DMS79 (cell line): Measurements from ENCODE around the gene RFPL1.
"Not testable (repeated sequence)": the region's sequence is repeated elsewhere in the genome, so short reads cannot be mapped to it uniquely, and the experiment has no call there.

ENCODE experiments used
- DNase-seq: peaks from one replicate; lab custom pipeline; 2025; lab: John Stamatoyannopoulos, UW

The RFPL1 gene

DNA sequence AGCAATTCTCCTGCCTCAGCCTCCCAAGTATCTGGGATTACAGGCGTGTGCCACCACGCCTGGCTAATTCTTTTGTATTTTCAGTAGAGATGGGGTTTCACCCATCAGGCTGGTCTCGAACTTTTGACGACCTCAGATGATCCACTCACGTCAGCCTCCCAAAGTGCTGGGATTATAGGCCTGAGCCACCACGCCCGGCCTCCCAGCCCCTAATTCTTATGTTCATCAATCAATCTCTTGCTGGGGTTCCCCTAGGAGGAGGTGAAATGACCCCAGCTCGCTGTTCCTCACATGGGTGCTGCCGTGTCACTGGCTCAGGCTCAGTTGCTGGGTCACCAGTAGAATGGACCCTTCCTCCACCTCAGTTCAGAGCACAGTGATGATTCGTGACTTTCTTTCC lies at the start of gene RFPL1:
RFPL1 (plus strand) TSS at position 301 of the 400 bp plus-strand sequence.
- not testable (repeated sequence) for DNase-seq

DNA sequence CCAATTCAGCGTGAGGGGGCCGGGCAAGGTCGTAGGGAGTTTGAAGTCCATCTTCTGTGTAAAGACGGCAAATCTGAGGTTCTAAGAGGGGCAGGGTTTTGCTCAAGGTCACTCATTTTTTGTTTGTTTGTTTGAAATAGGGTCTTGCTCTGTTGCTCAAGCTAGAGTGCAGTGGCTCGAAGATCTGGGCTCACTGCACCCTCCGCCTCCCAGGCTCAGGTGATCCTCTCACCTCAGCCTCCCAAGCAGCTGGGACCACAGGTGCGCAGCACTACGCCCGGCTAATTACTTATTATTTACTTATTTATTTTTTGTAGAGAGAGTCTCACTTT lies 49.7 kb upstream of the RFPL1 start:
- DNase-seq: no peak

DNA sequence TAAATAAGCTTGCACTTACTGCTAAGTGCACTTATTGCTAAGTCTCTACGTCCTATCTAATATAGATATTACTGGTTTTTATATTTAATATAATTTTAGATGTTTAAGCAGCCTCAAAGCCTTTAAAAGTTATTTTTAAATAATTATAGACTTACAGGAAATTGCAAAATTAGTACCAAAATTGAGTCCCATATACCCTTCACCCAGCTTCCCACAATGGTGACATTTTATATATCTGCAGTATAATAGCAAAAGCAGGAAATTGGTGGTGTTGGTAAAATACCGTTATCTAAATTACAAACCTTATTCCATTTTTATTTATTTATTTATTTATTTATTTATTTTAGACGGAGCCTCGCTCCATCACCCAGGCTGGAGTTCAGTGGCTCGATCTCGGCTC lies 48.1 kb upstream of the RFPL1 start:
- DNase-seq: no peak

DNA sequence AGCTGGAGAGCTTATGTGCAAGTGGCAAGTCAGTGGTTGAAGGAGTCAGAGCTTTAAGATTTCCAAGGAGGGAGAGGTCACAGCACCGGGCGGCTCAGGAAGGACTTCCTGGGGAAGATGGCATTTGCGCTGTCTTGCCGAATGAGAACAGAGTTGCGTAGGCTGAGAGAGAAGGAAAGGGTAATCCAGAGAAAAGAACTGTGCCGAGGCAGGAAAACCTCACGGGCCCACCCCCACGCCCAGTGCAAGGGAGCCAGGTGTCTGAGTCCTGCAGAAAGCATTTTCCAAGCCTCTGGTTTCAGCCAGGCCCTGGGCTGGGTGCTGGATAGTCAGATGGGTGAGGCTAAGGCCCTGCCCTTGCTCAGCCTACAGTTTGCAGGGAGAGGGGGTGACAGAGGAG lies 46.8 kb upstream of the RFPL1 start:
- no peak for DNase-seq

DNA sequence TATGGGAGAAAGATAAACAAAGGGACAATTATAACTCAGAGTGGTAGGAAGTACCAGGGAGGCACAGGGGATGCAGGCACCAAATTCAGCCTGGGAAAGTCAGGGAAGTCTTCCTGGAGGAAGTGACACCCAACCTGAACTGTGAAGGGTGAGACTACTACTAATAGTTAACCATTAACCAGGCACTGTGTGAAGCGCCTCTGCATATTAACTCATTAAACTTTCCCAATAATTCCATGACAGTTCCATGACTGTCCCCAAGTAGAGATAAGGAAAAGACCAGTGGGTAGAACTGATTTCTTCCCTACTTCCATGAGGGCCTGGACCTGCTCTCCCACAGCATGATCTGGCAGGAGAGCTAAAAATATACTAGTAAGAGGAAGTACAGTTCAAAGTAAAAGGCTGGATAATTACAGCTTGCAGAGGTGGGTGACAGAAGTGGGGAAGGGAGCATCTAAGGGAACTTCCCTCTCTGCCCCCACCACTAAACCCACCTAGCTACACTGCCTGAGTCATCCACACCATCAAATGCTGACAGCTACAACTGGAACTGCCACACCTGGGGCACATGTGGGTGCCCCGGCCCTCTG lies 45.3 kb upstream of the RFPL1 start:
- DNase-seq: no peak

DNA sequence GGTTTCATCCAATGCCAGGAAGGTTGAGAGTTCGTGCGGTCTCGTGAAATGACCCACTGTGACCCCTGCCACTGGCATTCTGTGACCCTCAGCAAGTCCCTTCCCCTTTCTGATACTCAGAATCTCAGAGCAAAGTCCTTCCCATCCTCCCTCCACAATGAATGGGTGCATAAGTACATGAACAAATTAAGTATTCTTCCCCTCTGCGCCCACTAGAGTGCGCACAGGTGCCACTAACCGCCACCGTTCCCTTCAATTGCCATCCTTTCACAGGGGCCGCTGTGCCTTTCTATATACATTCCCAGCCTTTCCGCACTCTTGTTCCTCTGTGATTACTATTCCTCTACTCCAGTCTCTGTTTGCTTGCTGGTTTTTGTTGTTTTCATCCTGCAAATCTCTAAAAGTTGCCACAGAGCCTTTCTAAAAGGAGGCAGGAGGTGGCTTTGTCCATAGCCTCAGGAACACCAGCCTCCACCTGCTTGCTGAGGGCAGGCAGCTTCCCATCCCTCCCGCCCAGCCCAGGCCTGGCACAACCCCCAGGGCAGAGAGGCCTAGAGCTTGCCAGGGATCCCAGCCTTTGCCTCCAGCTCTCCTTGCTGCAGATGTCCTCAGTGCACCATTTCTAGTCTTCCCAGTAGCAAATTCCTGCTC lies 43.3 kb upstream of the RFPL1 start:
- no peak for DNase-seq

DNA sequence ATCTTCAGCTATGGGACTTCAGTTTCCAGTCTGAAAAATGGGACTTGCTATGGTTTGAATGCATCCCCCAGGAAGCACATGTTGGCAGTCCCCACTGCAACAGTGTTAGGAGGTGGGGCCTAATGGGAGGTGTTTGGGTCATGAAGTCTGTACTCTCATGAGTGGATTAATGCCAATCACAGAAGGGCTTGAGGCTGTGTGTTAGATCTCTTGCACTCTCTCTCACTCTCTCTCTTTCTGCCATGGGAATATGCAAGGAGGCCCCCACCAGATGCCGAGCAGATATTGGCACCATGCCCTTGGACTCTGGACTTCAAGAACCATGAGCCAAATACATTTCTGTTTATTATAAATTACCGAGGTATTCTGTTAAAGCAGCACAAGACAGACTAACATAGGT lies 42.3 kb upstream of the RFPL1 start:
- DNase-seq: no peak

DNA sequence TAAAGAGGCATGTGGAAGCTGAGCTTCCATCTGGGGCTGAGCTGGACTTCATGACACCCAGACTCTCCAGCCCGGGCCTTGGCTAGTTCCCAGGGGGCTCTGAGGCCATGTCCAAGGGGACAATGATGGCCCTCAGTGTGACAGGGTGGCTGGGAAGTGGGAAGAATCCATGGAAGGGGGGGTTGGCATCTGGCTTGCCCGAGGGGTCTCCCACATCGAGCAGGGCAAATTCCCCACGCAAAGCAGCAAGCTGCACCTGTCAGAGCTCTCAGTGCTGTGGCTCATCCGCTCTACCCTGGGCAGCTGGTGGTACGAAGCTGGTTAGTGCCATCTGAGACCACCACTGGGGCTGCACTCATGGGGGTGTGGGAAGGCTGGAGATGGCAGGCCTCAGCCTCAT lies 40.6 kb upstream of the RFPL1 start:
- DNase-seq: no peak

DNA sequence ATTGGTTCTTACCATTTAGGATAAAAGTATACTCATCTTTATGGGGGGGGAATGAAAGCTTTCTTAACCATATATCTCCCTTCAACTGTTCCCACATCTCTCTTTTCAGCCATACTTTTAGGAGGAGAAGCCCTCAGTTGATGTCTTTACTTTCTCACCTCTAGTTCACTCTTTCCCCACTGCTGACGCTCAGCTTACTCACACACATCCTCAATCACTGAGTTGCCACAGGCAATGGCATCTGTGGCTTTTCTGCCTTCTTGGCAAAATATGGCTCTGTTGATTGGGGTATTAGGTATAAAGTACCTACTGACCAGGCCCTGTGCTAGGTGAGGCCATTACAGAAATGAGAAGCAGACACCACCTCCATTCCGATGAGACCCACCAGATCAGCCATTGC lies 37.8 kb upstream of the RFPL1 start:
- DNase-seq: no peak

DNA sequence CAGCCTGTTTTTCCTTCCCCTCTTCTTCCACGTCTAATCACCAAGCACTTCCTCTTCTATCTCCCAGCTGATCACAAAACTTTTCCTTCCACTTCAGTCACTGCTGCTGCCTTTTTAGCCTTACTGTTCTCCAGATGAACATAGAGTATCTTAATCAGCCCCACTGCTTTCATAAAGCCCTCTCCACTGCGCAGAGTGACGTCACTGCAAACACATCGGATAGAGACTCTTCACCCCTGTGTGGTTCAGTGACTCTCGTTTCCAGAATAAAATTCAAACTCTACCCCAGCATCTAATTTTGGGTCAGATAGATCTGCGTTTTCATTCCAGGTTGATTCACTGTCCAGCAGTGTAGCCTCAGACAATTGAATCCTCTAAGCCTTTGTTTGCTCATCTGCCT lies 36.8 kb upstream of the RFPL1 start:
- not testable (repeated sequence) for DNase-seq

DNA sequence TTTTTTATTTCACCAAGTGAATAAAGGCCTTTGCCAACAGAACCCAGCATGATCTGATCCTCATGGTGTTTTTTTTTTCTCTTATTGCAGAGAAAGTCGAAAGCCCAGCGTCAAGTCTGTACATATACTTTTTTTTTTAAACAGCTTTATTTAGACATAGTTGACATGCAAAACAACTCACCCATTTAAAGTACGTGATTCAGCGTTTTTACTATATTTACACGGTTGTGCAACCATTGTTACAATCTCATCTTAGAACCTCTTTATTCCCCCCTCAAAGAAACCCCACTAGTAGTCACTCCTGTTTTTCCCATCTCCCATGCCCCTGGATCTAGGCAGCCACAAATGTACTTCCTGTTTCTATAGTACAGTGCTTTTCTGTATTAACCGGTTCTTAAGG lies 29.4 kb upstream of the RFPL1 start:
- no peak for DNase-seq

DNA sequence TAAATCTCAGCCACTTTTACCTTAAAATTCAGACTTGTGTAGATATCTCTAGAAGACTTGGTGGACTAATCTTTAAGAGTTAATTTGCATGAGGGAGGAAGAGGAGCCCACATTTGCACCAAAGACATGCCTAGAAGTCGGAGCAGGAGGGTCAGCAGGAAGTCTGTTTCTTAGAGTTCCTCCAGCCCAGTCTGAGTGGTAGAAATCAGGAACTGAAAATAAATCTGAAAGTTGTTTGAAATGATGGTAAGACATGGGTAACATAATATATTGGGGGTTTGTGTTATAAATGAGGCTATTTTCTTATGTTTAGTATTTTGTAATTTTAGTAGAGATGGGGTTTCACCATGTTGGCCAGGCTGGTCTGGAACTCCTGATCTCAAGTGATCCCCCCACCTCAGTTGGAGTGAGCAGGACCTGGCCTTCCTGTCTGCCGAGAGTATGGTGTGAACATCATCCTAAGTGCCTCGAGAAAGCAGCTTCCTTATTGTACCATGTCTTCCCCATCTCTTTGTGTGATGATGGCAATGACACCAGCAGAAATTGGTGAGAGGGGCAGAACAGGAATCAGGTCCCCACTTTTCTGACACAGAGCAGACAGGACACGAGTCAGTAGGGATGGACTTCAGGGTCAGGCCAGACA lies 26.7 kb upstream of the RFPL1 start:
- DNase-seq: not testable (repeated sequence)

DNA sequence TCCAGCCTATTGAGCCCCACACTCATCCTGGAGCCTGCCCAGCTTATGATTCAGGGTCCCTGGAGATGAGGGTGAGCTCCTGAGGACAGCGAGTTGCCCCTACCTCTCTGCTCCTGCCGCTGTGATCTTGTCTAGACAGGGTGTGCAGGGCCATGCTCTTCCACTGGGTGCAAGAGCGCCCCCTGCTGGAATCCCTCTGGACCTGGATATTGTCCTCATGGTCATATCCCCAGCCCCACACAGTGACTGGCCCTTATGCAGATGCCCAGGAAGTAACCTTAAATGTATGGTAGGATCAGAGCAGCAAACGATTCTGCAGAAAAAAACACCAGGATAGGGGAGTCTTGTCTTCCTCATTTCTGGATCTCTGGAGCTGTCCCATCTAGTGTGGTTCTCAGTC lies 25.6 kb upstream of the RFPL1 start:
- DNase-seq: not testable (repeated sequence)

DNA sequence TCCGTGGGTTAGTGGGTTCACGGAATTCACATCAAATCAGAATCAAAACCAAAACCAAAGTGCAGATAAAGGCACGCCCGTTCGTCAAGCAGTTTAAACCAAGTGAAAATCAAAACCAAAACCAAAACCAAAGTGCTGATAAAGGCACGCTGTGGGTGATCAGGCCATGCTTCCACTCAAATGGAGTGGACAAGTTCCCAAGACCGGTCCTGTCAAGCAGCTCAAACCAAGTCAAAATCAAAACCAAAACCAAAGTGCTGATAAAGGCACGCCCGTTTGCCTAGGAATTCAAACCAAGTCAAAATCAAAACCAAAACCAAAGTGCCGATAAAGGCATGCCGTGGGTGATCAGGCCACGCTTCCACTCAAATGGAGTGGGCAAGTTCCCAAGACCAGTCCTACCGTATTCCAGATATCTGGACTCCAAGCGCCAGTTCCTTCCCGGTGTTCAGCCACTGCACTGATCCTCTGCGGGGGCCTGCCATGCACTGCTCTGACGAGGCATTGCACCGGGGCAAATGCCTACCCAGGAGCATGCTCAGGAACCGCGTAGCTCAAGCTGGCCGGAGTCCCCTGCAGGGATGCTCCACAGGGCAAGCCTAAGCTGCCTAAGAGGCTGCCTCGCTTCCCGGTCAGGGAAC lies 23.3 kb upstream of the RFPL1 start:
- DNase-seq: not testable (repeated sequence)

DNA sequence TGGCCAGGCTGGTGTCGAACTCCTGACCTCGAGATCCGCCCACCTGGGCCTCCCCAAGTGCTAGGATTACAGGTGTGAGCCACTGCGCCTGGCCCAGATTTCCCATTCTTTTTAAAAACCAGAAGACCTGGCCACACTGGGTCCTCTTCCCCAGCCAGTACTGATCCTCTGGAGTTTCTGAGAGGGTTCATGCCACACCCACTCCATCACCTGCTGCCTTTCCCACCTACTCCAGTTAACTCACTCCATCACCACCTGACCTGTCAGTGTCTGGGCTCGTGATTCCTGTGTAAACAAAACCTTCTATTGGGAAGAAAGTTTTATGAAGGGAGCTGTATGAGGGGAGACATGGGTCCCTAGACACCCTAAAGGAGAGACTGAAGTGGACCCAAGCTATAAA lies 19.7 kb upstream of the RFPL1 start:
- DNase-seq: not testable (repeated sequence)

DNA sequence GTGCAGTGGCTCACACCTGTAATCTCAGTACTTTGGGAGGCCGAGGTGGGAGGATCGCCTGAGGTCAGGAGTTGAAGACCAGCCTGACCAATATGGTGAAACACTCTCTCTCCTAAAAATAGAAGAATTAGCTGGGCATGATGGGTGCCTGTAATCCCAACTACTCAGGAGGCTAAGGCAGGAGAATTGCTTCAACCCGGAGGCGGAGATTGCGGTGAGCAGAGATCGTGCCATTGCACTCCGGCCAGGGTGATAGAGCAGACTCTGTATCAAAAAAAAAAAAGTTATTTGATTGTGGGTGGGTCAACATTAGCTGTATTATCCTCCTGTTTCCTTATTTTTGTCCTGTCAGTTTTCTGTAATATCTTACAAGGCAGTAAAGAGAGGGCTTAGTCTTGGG lies 11.9 kb upstream of the RFPL1 start:
- DNase-seq: no peak

DNA sequence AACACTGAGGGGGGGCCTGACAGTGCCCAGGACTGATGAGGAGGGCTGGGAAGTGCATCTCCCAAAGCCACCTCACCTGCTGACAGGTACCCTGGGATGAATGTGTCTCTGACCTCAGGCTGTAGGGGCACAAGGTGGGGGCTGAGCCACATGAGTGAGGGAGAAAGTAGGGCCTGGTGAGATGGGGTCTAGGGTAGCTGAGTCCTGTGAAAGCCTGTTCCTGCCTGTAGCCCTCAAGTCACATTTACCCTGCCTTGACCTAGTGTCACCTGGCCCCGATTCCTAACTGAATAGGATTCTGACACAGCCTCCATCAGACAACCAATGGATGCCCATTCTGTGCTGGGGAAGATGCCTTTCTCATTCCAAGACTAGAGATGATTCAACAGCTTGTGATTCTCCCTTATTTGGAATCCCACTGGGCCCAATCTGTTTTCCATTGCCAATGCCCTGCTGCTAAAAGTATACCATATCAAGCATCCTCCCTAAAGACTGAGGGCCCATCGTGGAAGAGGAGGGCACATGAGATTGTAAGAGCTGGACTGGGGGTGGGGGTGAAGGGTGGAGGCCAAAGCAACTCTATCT lies 11.1 kb upstream of the RFPL1 start:
- DNase-seq: no peak

DNA sequence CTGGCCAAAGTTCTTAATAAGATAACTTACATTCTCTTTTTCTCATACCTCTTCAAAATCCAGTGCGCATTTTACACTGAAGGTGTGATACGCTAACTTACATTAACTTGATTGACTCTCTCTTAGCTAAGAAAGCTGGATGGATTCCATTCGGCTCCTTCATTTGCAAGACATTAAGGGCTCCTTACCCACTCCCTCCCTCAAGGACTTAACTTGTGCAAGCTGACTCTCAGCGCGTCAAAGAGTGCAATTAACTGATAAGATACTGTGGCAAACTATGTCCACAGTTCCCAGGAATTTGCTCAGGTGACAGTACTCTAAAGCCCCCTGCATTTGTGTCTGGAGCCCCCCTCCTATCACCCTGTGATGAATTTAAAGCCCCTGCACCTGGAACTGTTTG lies 6.4 kb upstream of the RFPL1 start:
- no peak for DNase-seq

DNA sequence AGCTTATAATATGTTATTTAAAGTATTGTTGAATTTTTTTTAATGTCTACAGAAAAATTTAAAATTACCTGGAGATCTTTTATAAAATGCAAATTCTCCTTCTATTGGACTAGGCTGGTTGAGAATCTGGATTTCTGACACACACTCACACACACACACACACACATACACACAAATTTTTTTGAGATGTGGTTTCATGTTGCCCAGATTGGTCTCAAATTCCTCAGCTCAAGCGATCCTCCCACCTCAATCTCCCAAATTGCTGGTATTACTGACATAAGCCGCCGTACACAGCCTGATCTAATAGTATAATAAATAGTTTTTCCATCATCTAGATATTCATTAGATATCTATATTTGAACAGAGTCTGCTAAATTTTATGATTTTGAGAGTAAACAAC lies 4.5 kb upstream of the RFPL1 start:
- DNase-seq: no peak

DNA sequence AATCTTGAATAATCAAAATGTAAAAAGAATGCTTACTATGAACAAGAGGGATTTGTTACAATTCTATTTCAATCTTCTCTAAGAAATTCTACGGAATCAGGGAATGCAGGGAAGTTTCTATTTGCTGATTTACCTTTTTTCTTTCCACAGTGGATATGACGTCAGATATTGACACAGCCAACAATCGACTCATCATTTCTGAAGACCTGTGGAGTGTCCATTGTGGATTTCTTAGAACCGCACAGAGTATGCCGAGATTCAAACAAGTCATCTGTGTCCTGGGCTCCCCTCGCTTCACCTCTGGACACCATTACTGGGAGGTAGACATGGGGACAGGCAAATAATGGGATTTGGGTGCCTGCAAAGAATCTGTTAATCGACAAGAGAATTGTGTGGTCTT lies 4.1 kb upstream of the RFPL1 start:
- DNase-seq: no peak

DNA sequence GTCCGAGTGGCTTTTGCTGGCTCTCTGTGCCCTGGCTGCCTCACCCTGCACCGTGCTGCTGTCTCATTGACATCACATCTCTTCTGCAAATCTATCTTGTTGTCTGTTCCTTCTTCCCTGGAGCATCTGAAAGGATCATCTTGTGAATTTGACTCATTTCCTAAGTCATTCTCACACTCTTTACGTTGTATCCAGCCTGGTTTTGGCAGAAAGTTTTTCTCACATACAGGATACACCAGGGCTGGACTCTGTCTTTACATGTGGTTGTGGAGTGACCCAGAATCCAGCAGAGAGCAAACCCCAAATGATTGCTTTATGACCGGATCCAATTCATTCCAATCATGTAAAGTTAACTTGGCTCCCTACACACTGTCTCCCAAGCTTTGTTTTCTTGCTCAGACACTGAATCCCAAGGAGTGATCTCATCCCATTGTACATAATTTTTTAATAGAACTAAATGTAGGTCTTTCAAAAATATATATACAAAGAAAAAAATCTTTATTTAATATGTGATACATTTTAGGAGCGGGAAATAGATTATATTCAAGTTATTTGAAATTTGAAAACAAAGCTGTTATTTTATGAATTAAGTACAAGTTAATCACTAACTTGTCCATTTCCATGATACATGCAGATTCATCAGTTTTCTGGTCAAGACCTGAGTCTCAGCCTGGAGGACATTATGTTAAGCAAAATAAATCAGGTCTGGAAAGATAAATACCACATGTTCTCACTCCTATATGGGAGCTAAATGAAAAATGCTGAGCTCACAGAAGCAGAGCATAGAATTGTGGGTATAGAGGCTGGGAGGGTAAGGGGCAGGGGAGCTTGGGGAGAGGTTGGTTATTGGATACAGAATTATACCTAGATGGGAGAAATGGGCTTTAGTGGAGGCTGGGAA lies 2.9 kb upstream of the RFPL1 start:
- no peak for DNase-seq

DNA sequence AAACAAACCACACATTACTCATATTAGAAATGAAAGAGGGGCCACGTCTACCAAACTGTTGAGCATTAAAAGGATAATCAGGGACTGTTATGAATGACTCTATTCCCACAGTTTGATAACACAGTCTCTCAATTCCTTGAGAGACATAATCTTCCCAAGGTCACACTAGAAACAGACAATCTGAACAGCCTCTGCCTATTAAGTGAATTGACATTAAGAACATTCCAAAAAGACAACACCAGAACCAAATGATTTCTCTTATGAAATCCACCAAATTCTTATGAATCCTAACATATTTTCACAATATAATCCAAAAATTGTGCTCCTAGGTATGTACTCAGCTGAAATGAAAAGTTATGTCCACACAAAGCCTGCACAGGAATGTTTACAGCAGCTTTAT lies 4.6 kb downstream of the RFPL1 start:
- DNase-seq: no peak
